ENCODE measurements around the gene KLHL8.

GRCh38 chr4:87258677-87259076 lies 38.3 kb upstream of the KLHL8 start:
- TF ChIP-seq, protein P1, sequence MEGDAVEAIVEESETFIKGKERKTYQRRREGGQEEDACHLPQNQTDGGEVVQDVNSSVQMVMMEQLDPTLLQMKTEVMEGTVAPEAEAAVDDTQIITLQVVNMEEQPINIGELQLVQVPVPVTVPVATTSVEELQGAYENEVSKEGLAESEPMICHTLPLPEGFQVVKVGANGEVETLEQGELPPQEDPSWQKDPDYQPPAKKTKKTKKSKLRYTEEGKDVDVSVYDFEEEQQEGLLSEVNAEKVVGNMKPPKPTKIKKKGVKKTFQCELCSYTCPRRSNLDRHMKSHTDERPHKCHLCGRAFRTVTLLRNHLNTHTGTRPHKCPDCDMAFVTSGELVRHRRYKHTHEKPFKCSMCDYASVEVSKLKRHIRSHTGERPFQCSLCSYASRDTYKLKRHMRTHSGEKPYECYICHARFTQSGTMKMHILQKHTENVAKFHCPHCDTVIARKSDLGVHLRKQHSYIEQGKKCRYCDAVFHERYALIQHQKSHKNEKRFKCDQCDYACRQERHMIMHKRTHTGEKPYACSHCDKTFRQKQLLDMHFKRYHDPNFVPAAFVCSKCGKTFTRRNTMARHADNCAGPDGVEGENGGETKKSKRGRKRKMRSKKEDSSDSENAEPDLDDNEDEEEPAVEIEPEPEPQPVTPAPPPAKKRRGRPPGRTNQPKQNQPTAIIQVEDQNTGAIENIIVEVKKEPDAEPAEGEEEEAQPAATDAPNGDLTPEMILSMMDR (IDR thresholded peaks at IDR 0.05): no peak
- TF ChIP-seq POLR2A (IDR thresholded peaks at IDR 0.05): no peak
